A549 (cell line): Measurements from ENCODE around the gene SORCS2. TPM values are rescaled to one million over a fixed set of nuclear protein-coding genes. Genes with fewer than 3 reads are reported as not detected.

ENCODE experiments used
- ATAC-seq, 2 experiments: fragments of 200-7000 bp in 1 of 2; fragments of >200 bp in 1 of 2; cut with Nextera tagmentation in 1 of 2; cut with Tn5 transposase in 1 of 2; 3 replicates each; pipeline versions ENCODE4 v1.8.0 to v1.9.1; 2018 to 2020; ENCODE audit warnings: mild to moderate bottlenecking in 1 of 2, moderate library complexity in 1 of 2
- CTCF ChIA-PET: fragments of 300-600 bp; sonication (Branson Sonifier 250); formaldehyde crosslinking; extraction: SDS; loops from one replicate; lab custom pipeline; 2021; ENCODE audit warnings: antibody characterized with exemption, inconsistent platforms; lab: Yijun Ruan, JAX
- POLR2A ChIA-PET: fragments of 350-600 bp; formaldehyde crosslinking; extraction: SDS; loops from one replicate; lab custom pipeline; 2021; ENCODE audit warnings: antibody characterized with exemption, inconsistent platforms; lab: Yijun Ruan, JAX
- DNase-seq, 2 experiments: peaks; one replicate each; pipeline versions ENCODE4 v3.0.0 to v3.0.0-alpha.2; 2011 to 2016; ENCODE audit warnings: low read depth in 1 of 2, low spot score in 1 of 2
- FAIRE-seq: peaks from 2 replicates; lab custom pipeline; 2011; peaks lifted over from hg19 to GRCh38; lab: Jason Lieb, UNC
- H3K27ac ChIP-seq, 2 experiments: fragments of >200 bp; sonication (Bioruptor Twin); formaldehyde crosslinking; 3 replicates each; pipeline ENCODE4 v1.5.1; 2016 to 2017
- H3K4me1 ChIP-seq: fragments of >200 bp; sonication (Bioruptor Twin); formaldehyde crosslinking; 3 replicates; pipeline ENCODE4 v1.6.1; 2016
- H3K4me2 ChIP-seq: fragments of >200 bp; sonication (Bioruptor Twin); formaldehyde crosslinking; 3 replicates; pipeline ENCODE4 v1.6.1; 2016
- H3K4me3 ChIP-seq: fragments of >200 bp; sonication (Bioruptor Twin); formaldehyde crosslinking; 3 replicates; pipeline ENCODE4 v1.5.1; 2016
- H3K9me3 ChIP-seq: fragments of >200 bp; sonication (Bioruptor Twin); formaldehyde crosslinking; 3 replicates; pipeline ENCODE4 v1.6.1; 2016
- BCL3 ChIP-seq: fragments of >200 bp; sonication (Bioruptor Twin); formaldehyde crosslinking; IDR thresholded peaks from 3 replicates; pipeline ENCODE4 v1.6.1; 2016
- CBX2 ChIP-seq: fragments of 200-600 bp; sonication (generic); IDR thresholded peaks from 2 replicates; pipeline ENCODE4 v1.6.1; 2016; ENCODE audit warnings: low read depth, mild to moderate bottlenecking, borderline replicate concordance
- CEBPB ChIP-seq, 2 experiments: fragments of >200 bp in 1 of 2; sonication (Bioruptor Twin) in 1 of 2; formaldehyde crosslinking in 1 of 2; IDR thresholded peaks; 2 replicates each; pipeline ENCODE4 v1.6.1; 2012 to 2016
- CHD2 ChIP-seq: fragments of 150-350 bp; IDR thresholded peaks from 2 replicates; pipeline ENCODE4 v1.6.1; 2014; ENCODE audit warnings: low read length; ENCODE audit not compliant: partially characterized antibody
- CHD4 ChIP-seq: fragments of 200-600 bp; sonication (generic); IDR thresholded peaks from 2 replicates; pipeline ENCODE4 v1.6.1; 2016; ENCODE audit warnings: antibody characterized with exemption, mild to moderate bottlenecking, borderline replicate concordance
- CTCF ChIP-seq: fragments of >200 bp; sonication (Bioruptor Twin); formaldehyde crosslinking; IDR thresholded peaks from 3 replicates; pipeline ENCODE4 v1.5.1; 2016
- EHF ChIP-seq: fragments of 250-450 bp; sonication (Bioruptor Pico); IDR thresholded peaks from 2 replicates; pipeline ENCODE4 v1.5.0; 2020; ENCODE audit warnings: mild to moderate bottlenecking
- EHMT2 ChIP-seq: fragments of 200-600 bp; sonication (generic); IDR thresholded peaks from 2 replicates; pipeline ENCODE4 v1.6.1; 2016; ENCODE audit warnings: antibody characterized with exemption, low read depth, mild to moderate bottlenecking, moderate library complexity
- ELK1 ChIP-seq: fragments of 150-350 bp; IDR thresholded peaks from 2 replicates; pipeline ENCODE4 v1.6.1; 2014; ENCODE audit warnings: low read depth, mild to moderate bottlenecking, low read length
- FOSL2 ChIP-seq, 2 experiments: fragments of 450-650 bp in 1 of 2; fragments of >200 bp in 1 of 2; sonication (Bioruptor Twin) in 1 of 2; formaldehyde crosslinking; IDR thresholded peaks; 2 replicates each; pipeline versions ENCODE4 v1.5.0 to v1.6.1; 2016 to 2020; ENCODE audit warnings: mild to moderate bottlenecking in 1 of 2, moderate library complexity in 1 of 2
- FOXS1 ChIP-seq: fragments of 250-450 bp; sonication (Bioruptor Pico); IDR thresholded peaks from 2 replicates; pipeline ENCODE4 v1.5.0; 2020; ENCODE audit warnings: mild to moderate bottlenecking, moderate library complexity
- HEYL ChIP-seq: fragments of 250-450 bp; sonication (Bioruptor Pico); IDR thresholded peaks from 2 replicates; pipeline ENCODE4 v1.8.0; 2021; ENCODE audit warnings: mild to moderate bottlenecking, moderate library complexity
- HOXB13 ChIP-seq: fragments of 250-450 bp; sonication (Bioruptor Pico); IDR thresholded peaks from 2 replicates; pipeline ENCODE4 v1.5.0; 2020; ENCODE audit warnings: low read depth, mild to moderate bottlenecking, moderate library complexity
- HOXB5 ChIP-seq: fragments of 250-450 bp; sonication (Bioruptor Pico); IDR thresholded peaks from 2 replicates; pipeline ENCODE4 v1.5.0; 2020; ENCODE audit warnings: mild to moderate bottlenecking, moderate library complexity
- KDM5A ChIP-seq: fragments of 200-600 bp; sonication (generic); IDR thresholded peaks from 2 replicates; pipeline ENCODE4 v1.6.1; 2016; ENCODE audit warnings: antibody characterized with exemption, mild to moderate bottlenecking
- MAFK ChIP-seq: fragments of 450-650 bp; IDR thresholded peaks from 2 replicates; pipeline ENCODE4 v1.6.1; 2014; ENCODE audit not compliant: partially characterized antibody
- MAX ChIP-seq: IDR thresholded peaks from 2 replicates; pipeline ENCODE4 v1.6.1; 2012
- NPAS2 ChIP-seq: fragments of 250-450 bp; sonication (Bioruptor Pico); IDR thresholded peaks from 2 replicates; pipeline ENCODE4 v1.8.0; 2022; ENCODE audit warnings: mild to moderate bottlenecking, moderate library complexity, borderline replicate concordance
- NR3C1 ChIP-seq: fragments of >200 bp; sonication (Bioruptor Twin); formaldehyde crosslinking; IDR thresholded peaks from 3 replicates; pipeline ENCODE4 v1.6.1; 2017
- PBX3 ChIP-seq: IDR thresholded peaks from 2 replicates; pipeline ENCODE4 v1.6.1; 2012
- PHF8 ChIP-seq: fragments of 200-600 bp; sonication (generic); IDR thresholded peaks from 2 replicates; pipeline ENCODE4 v1.6.1; 2016; ENCODE audit warnings: low read depth, mild to moderate bottlenecking, antibody characterized with exemption, moderate library complexity, borderline replicate concordance
- POLR2A ChIP-seq: IDR thresholded peaks from 2 replicates; pipeline ENCODE4 v1.6.1; 2012; ENCODE audit warnings: mild to moderate bottlenecking, low read length
- RCOR1 ChIP-seq: fragments of 150-350 bp; IDR thresholded peaks from 2 replicates; pipeline ENCODE4 v1.6.1; 2014; ENCODE audit warnings: antibody characterized with exemption, low read length, low read depth
- RNF2 ChIP-seq: fragments of 200-600 bp; sonication (generic); IDR thresholded peaks from 2 replicates; pipeline ENCODE4 v1.6.1; 2016; ENCODE audit warnings: low read depth, mild to moderate bottlenecking, antibody characterized with exemption, moderate library complexity, borderline replicate concordance
- SMC3 ChIP-seq: fragments of >200 bp; sonication (Bioruptor Twin); formaldehyde crosslinking; IDR thresholded peaks from 3 replicates; pipeline ENCODE4 v1.6.1; 2018; ENCODE audit warnings: inconsistent platforms
- TFCP2L1 ChIP-seq: fragments of 250-450 bp; sonication (Bioruptor Pico); IDR thresholded peaks from 2 replicates; pipeline ENCODE4 v1.5.0; 2021; ENCODE audit warnings: mild to moderate bottlenecking
- TP53 ChIP-seq: fragments of 250-450 bp; sonication (Bioruptor Pico); IDR thresholded peaks from 2 replicates; pipeline ENCODE4 v1.5.0; 2021; ENCODE audit warnings: mild to moderate bottlenecking, moderate library complexity
- USF2 ChIP-seq: fragments of 450-650 bp; IDR thresholded peaks from 2 replicates; pipeline ENCODE4 v1.6.1; 2014; ENCODE audit warnings: antibody characterized with exemption
- ZC3H11A ChIP-seq: fragments of 450-650 bp; IDR thresholded peaks from 2 replicates; pipeline ENCODE4 v1.6.1; 2014; ENCODE audit warnings: antibody characterized with exemption, mild to moderate bottlenecking
- ZNF302 ChIP-seq: fragments of 250-450 bp; sonication (Bioruptor Pico); IDR thresholded peaks from 2 replicates; pipeline ENCODE4 v1.9.0; 2021; ENCODE audit warnings: inconsistent platforms, mild to moderate bottlenecking, moderate library complexity
- WGBS: methylation state at CpG from one replicate; pipeline ENCODE4 v1.1.6; 2017; ENCODE audit errors: missing lambda C conversion rate; 5-methylcytosine and 5-hydroxymethylcytosine counted together
- polyA plus RNA-seq, 4 experiments: library from polyadenylated mRNA; depleted of rRNA in 3 of 4; stranded (reverse); fragments of >200 nt; fragmentation: RNase III in 1 of 4; extraction: RNeasy Plus Mini Kit Qiagen cat#74134 plus additional on column Dnase treatment in 1 of 4; gene quantifications; 2 replicates in 3 of 4; 3 replicates in 1 of 4; pipeline ENCODE4 v1.2.3, GENCODE V29; 2011 to 2017

Gene SORCS2
- polyA plus RNA-seq, 2 of the 4 experiments (the other 2 are of a cell fraction) = 1.4 to 4.6 TPM

- TF ChIP-seq USF2 (no peak), CHD2 (no peak), KDM5A (no peak), PBX3 (no peak), BCL3 (0 out of 3 replicates have a peak, but pooled peaks have one; percentile 28), NR3C1 (no peak), NPAS2 (CRISPR knock-in tag) (no peak), FOXS1 (no peak), PHF8 (no peak), ZC3H11A (no peak), CHD4 (no peak), MAFK (no peak), RCOR1 (no peak), MAX (no peak), HOXB13 (no peak), FOSL2 (IDR thresholded peaks at IDR 0.05) (peak; percentile 44), FOSL2 (CRISPR knock-in tag; IDR thresholded peaks at IDR 0.05) (no peak), TP53 (no peak), SMC3 (no peak), RNF2 (no peak), TFCP2L1 (CRISPR knock-in tag) (no peak), ELK1 (no peak), CBX2 (no peak), HOXB5 (no peak), POLR2A (no peak), EHMT2 (no peak)
Observed at GRCh38 chr4:7585768-7586167, 393.4 kb downstream of the SORCS2 start (continued).

GRCh38 chr4:7587433-7588405, 395.4 kb downstream of the SORCS2 start:
- ATAC-seq (no peak), FAIRE-seq (no peak), DNase-seq (no peak)
- H3K9me3 ChIP-seq = peaks cover 7% of the 10 kb centered on the region; the same call in 1 of the 3 replicates
- H3K4me2 ChIP-seq = no peak overlapping the region
- WGBS = 83% methylated on average over 17 of the region's 23 CpGs
- H3K27ac ChIP-seq = no peak overlapping the region; a peak in 1 of 6 replicates
- ChIA-PET POLR2A (no interaction called here), CTCF (no interaction called here)
- peaks cover 10% of the 10 kb centered on the region for H3K4me1 ChIP-seq
- no peak for TF ChIP-seq CHD2
- TF ChIP-seq ZNF302 = no peak
- TF ChIP-seq EHMT2 = no peak
- TF ChIP-seq CBX2 = no peak
- no peak for TF ChIP-seq EHF
- no peak for TF ChIP-seq CTCF
- TF ChIP-seq POLR2A = no peak
- no peak for TF ChIP-seq HEYL
- no peak for TF ChIP-seq CEBPB (IDR thresholded peaks at IDR 0.05)
- H3K4me3 ChIP-seq = no peak overlapping the region
